GM23248 (cell line): ENCODE results near the gene DNA2. TPM values are rescaled to one million over a fixed set of nuclear protein-coding genes. Genes with fewer than 3 reads are reported as not detected.
"Not testable (repeated sequence)": the region's sequence is repeated elsewhere in the genome, so short reads cannot be mapped to it uniquely, and the experiment has no call there.

Source experiments
- DNase-seq: peaks from one replicate; pipeline ENCODE4 v3.0.0-alpha.2; 2015
- H2AFZ ChIP-seq: fragments of 200-600 bp; sonication (generic); 2 replicates; pipeline ENCODE4 v1.6.1; 2016; ENCODE audit warnings: antibody characterized with exemption
- H3F3A ChIP-seq: fragments of 200-600 bp; sonication (generic); 2 replicates; pipeline ENCODE4 v1.6.1; 2016; ENCODE audit warnings: mild to moderate bottlenecking, antibody characterized with exemption, mixed run types; ENCODE audit not compliant: insufficient read depth
- H3K27ac ChIP-seq: fragments of 200-600 bp; sonication (generic); 2 replicates; pipeline ENCODE4 v1.5.1; 2016; ENCODE audit warnings: mild to moderate bottlenecking
- H3K27me3 ChIP-seq: fragments of 200-600 bp; sonication (generic); replicated peaks from 2 replicates; pipeline ENCODE4 v1.6.1; 2016; ENCODE audit warnings: mild to moderate bottlenecking; ENCODE audit not compliant: insufficient read depth
- H3K36me3 ChIP-seq: fragments of 200-600 bp; sonication (generic); 2 replicates; pipeline ENCODE4 v1.6.1; 2016; ENCODE audit warnings: low read depth, mild to moderate bottlenecking
- H3K4me1 ChIP-seq: fragments of 200-600 bp; sonication (generic); 2 replicates; pipeline ENCODE4 v1.6.1; 2016; ENCODE audit warnings: mild to moderate bottlenecking; ENCODE audit not compliant: insufficient read depth
- H3K4me2 ChIP-seq: fragments of 200-600 bp; sonication (generic); one replicate; pipeline ENCODE4 v1.6.1; 2016; ENCODE audit warnings: mild to moderate bottlenecking; ENCODE audit not compliant: unreplicated experiment
- H3K4me3 ChIP-seq: fragments of 200-600 bp; sonication (generic); 2 replicates; pipeline ENCODE4 v1.5.1; 2016; ENCODE audit warnings: mild to moderate bottlenecking
- H3K79me2 ChIP-seq: fragments of 200-600 bp; sonication (generic); 2 replicates; pipeline ENCODE4 v1.6.1; 2016; ENCODE audit warnings: mild to moderate bottlenecking; ENCODE audit not compliant: insufficient read depth
- H3K9ac ChIP-seq: fragments of 200-600 bp; sonication (generic); 2 replicates; pipeline ENCODE4 v1.6.1; 2016; ENCODE audit warnings: mild to moderate bottlenecking
- H3K9me2 ChIP-seq: fragments of 200-600 bp; sonication (generic); 2 replicates; pipeline ENCODE4 v1.6.1; 2016; ENCODE audit warnings: mixed run types, mild to moderate bottlenecking, moderate library complexity; ENCODE audit not compliant: insufficient read depth
- H3K9me3 ChIP-seq: fragments of 200-600 bp; sonication (generic); one replicate; pipeline ENCODE4 v1.6.1; 2017; ENCODE audit warnings: low read depth
- H4K20me1 ChIP-seq: fragments of 200-600 bp; sonication (generic); 2 replicates; pipeline ENCODE4 v1.6.0; 2016; ENCODE audit not compliant: insufficient read depth
- EZH2 ChIP-seq: fragments of 200-600 bp; sonication (generic); IDR thresholded peaks from 2 replicates; pipeline ENCODE4 v1.6.1; 2018; ENCODE audit warnings: antibody characterized with exemption, mild to moderate bottlenecking; ENCODE audit not compliant: insufficient read depth, poor library complexity, severe bottlenecking
- EZH2phosphoT487 ChIP-seq: fragments of 200-600 bp; sonication (generic); IDR thresholded peaks from 2 replicates; pipeline ENCODE4 v1.6.1; 2018; ENCODE audit warnings: antibody characterized with exemption, moderate library complexity, mild to moderate bottlenecking, low read depth; ENCODE audit not compliant: insufficient read depth
- WGBS, 2 experiments: methylation state at CpG; one replicate each; pipeline ENCODE4 v1.1.6; 2015 to 2017; ENCODE audit warnings: low lambda C conversion rate in 2 of 2, low coverage in 1 of 2; ENCODE audit errors: missing lambda C conversion rate in 2 of 2; 5-methylcytosine and 5-hydroxymethylcytosine counted together
- in situ Hi-C: fragments of 300-500 bp; cut with MboI; formaldehyde crosslinking; loops from 2 replicates; pipeline ENCODE4 v1.15.0; 2020
- polyA plus RNA-seq: library from polyadenylated mRNA; unstranded; fragments of >200 nt; fragmentation: Nextera tagmentation; extraction: Ambion mirVana; gene quantifications from 2 replicates; pipeline ENCODE4 v1.2.1, GENCODE V29; 2016
- total RNA-seq: library from RNA; depleted of rRNA; stranded (reverse); fragments of >200 nt; shearing (Covaris generic); gene quantifications from 2 replicates; pipeline ENCODE4 v1.2.3, GENCODE V29; 2014

Gene DNA2
- total and polyA plus RNA-seq, 2 experiments from 2014 or later = 1.6 to 5.2 TPM

GRCh38 chr10:68462536-68462935 lies 9.2 kb downstream of the DNA2 start:
- no peaks in the 10 kb centered on the region for H3K79me2 ChIP-seq
- no peak for DNase-seq
- TF ChIP-seq EZH2 = no peak
- TF ChIP-seq EZH2phosphoT487 = no peak
- 95 to 98% methylated on average over 2 of the region's 2 CpGs for WGBS, 2 experiments
- no peak overlapping the region for H3K9ac ChIP-seq
- H3K36me3 ChIP-seq = 0 out of 2 replicates have a peak, but pooled peaks cover 3% of the 10 kb centered on the region
- no peak overlapping the region for H3K4me2 ChIP-seq
- H3K9me3 ChIP-seq = no peaks in the 10 kb centered on the region
- H3K9me2 ChIP-seq = no peaks in the 10 kb centered on the region
- no peaks in the 10 kb centered on the region for H3F3A ChIP-seq
- H3K27ac ChIP-seq = no peak overlapping the region
- H4K20me1 ChIP-seq = no peaks in the 10 kb centered on the region
- H3K4me1 ChIP-seq = no peaks in the 10 kb centered on the region
- in situ Hi-C loops = no loop called here
- H3K4me3 ChIP-seq = no peak overlapping the region
- H3K27me3 ChIP-seq = no peaks in the 10 kb centered on the region
- no peak overlapping the region for H2AFZ ChIP-seq

GRCh38 chr10:68461032-68461431 lies 10.7 kb downstream of the DNA2 start:
- Histone ChIP-seq H3K79me2 (no peaks in the 10 kb centered on the region), H3K27ac (no peak overlapping the region), H3K4me2 (no peak overlapping the region), H3K36me3 (0 out of 2 replicates have a peak, but pooled peaks cover 3% of the 10 kb centered on the region), H3K4me1 (no peaks in the 10 kb centered on the region), H3F3A (no peaks in the 10 kb centered on the region), H2AFZ (no peak overlapping the region), H3K9me3 (no peaks in the 10 kb centered on the region), H3K9ac (no peak overlapping the region), H4K20me1 (no peaks in the 10 kb centered on the region), H3K4me3 (no peak overlapping the region), H3K9me2 (no peaks in the 10 kb centered on the region), H3K27me3 (no peaks in the 10 kb centered on the region)
- WGBS, 2 experiments = 95 to 97% methylated on average over 3 of the region's 3 CpGs
- no peak for DNase-seq
- in situ Hi-C loops = no loop called here
- no peak for TF ChIP-seq EZH2phosphoT487
- TF ChIP-seq EZH2 = no peak

- in situ Hi-C loops, H2AFZ ChIP-seq, DNase-seq, H3K79me2 ChIP-seq, H3K36me3 ChIP-seq, H3K4me1 ChIP-seq, H3K9ac ChIP-seq, H3K4me3 ChIP-seq, H3K9me3 ChIP-seq, H3K4me2 ChIP-seq, H3K27me3 ChIP-seq, H3F3A ChIP-seq, H3K27ac ChIP-seq, H4K20me1 ChIP-seq, H3K9me2 ChIP-seq: not testable (repeated sequence)
- WGBS, 2 experiments = 74 to 79% methylated on average over 7 of the region's 7 CpGs
Measured at GRCh38 chr10:68449698-68450097, 22.1 kb downstream of the DNA2 start.

- Histone ChIP-seq H4K20me1 (no peaks in the 10 kb centered on the region), H3K4me1 (no peaks in the 10 kb centered on the region), H3K9me3 (no peaks in the 10 kb centered on the region), H3K27me3 (no peaks in the 10 kb centered on the region), H3K36me3 (no peaks in the 10 kb centered on the region), H3K4me2 (no peak overlapping the region), H3F3A (no peaks in the 10 kb centered on the region), H3K9ac (no peak overlapping the region), H3K4me3 (no peak overlapping the region), H3K79me2 (no peaks in the 10 kb centered on the region), H3K9me2 (no peaks in the 10 kb centered on the region), H2AFZ (no peak overlapping the region), H3K27ac (no peak overlapping the region)
- 94 to 100% methylated on average over 1 of the region's 1 CpG for WGBS, 2 experiments
- TF ChIP-seq EZH2 (no peak), EZH2phosphoT487 (no peak)
- no peak for DNase-seq
- in situ Hi-C loops = no loop called here
Measured at GRCh38 chr10:68446179-68446578, 25.6 kb downstream of the DNA2 start.

- in situ Hi-C loops = no loop called here
- H4K20me1 ChIP-seq = no peaks in the 10 kb centered on the region
- no peak overlapping the region for H3K27ac ChIP-seq
- no peaks in the 10 kb centered on the region for H3K9me2 ChIP-seq
- no peak overlapping the region for H2AFZ ChIP-seq
- no peak for DNase-seq
- 39 to 50% methylated on average over 2 of the region's 2 CpGs for WGBS, 2 experiments
- no peak overlapping the region for H3K4me3 ChIP-seq
- H3K4me1 ChIP-seq = no peaks in the 10 kb centered on the region
- no peak overlapping the region for H3K4me2 ChIP-seq
- H3K9ac ChIP-seq = no peak overlapping the region
- no peak for TF ChIP-seq EZH2
- no peak for TF ChIP-seq EZH2phosphoT487
- H3K36me3 ChIP-seq = no peaks in the 10 kb centered on the region
- H3F3A ChIP-seq = no peaks in the 10 kb centered on the region
- no peaks in the 10 kb centered on the region for H3K9me3 ChIP-seq
- H3K79me2 ChIP-seq = no peaks in the 10 kb centered on the region
- H3K27me3 ChIP-seq = no peaks in the 10 kb centered on the region
Measured at GRCh38 chr10:68442971-68443370, 28.8 kb downstream of the DNA2 start.
